Measurements from ENCODE around the gene GCM1.
"Not testable (repeated sequence)": the region's sequence is repeated elsewhere in the genome, so short reads cannot be mapped to it uniquely, and the experiment has no call there.

The GCM1 gene

DNA sequence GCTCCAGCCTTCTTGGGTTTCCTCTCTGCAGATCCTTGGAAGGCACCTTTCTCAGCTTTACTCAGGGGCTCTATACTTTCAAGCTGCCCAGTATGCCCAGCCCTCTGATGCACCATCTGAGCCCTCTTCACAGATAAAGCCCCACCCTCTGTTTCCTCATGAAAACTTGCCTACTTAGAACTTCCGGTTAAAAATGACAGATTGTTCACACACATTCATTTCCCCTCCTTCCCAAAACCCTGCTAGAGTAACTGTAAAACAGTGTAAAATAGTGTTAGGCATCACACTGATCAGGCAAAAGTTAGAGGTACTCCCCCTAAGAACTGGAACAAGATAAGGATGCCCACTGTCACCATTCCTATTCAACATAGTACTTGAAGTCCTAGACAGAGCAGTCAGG lies 14.0 kb upstream of the GCM1 start:
- TF ChIP-seq ZNF274 (IDR thresholded peaks at IDR 0.05; ENCODE audit: low read depth, low read length), result no peak
- no peak overlapping the region for H3K4me3 ChIP-seq (ENCODE audit: low read length)

- no peak for TF ChIP-seq ZNF274 (IDR thresholded peaks at IDR 0.05; ENCODE audit: low read depth, low read length)
- no peak overlapping the region for H3K4me3 ChIP-seq (ENCODE audit: low read length)
These were observed 12.9 kb upstream of the GCM1 start for GRCh38 chr6:53161481-53162009.

DNA sequence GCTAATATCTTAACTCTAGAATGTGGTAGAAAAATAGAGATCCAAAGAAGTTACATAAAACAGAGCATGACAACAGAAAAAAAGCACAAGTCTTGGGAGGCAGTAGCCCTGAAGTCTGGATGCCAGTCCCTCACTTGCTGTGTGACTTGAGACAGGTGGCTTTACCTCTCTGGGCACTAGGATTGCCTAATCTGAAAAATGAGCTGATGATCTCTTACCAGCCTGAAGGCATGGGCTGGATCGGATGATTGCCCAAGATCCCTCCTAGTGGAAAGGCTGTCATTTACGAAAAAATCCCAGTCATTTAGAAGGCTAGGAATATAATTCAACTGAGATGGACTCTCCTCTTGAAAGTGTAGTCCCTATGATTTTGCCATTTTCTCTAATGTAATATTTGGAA lies 10.9 kb upstream of the GCM1 start:
- no peak for TF ChIP-seq ZNF274 (IDR thresholded peaks at IDR 0.05; ENCODE audit: low read depth, low read length)
- no peak overlapping the region for H3K4me3 ChIP-seq (ENCODE audit: low read length)

- not testable (repeated sequence) for H3K4me3 ChIP-seq (ENCODE audit: low read length)
These were observed 9.4 kb upstream of the GCM1 start for GRCh38 chr6:53158076-53158475.

DNA sequence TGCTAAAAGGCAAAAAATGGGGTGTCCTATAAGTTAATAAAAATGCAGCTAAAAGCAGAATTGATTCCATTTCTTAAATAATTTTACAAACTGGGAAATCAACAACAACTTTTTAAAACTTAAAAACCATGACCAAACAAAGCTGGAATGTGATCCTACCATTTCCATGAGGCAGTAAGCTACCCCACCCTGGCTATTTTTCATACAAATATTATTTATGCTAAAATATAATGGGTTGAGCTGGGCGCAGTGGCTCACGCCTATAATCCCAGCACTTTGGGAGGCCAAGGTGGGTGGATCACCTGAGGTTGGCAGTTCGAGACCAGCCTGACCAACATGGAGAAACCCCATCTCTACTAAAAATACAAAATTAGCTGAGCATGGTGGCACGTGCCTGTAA lies 6.6 kb upstream of the GCM1 start:
- H3K4me3 ChIP-seq (ENCODE audit: low read length), result not testable (repeated sequence)

DNA sequence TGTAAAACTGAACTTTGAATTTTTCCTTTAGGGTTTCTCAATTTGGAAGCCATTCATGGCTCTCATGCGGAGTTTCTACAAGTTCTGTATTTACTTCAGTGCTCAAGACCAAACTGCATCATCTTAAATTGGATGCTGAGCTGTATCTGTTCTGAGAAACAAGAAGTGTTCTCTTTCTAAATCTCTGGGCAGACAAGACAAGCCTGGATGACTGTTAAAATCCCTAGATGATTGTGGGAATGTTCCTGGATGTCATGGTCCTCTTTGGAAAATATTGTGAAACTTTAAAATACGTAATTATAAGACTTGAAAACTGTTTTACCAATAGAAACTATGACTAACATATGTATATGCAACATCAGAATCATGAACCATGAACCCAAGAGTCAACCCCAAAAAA lies 6.2 kb upstream of the GCM1 start:
- H3K4me3 ChIP-seq (ENCODE audit: low read length), result no peak overlapping the region
- TF ChIP-seq ZNF274 (IDR thresholded peaks at IDR 0.05; ENCODE audit: low read depth, low read length), result no peak

DNA sequence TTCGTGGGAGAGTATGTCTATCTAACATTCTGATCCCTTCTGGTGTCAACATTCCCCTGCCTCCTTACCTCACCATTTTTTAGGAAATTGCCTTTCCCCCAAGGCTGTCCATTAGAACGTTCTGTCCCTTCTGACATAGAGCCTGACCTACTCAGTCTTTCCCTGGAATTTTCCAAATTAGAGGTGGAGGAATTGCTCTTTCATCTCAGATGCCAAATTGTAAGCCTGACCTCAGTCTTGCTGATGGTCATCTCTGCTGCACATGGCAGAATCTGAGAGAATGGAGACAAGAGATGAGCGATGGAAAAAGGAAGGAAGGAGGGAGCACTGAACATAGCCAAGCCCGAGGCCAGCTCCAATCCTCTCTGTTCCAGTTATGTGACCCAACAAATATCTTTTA lies 5.4 kb upstream of the GCM1 start:
- no peak overlapping the region for H3K4me3 ChIP-seq (ENCODE audit: low read length)
- no peak for TF ChIP-seq ZNF274 (IDR thresholded peaks at IDR 0.05; ENCODE audit: low read depth, low read length)

- H3K4me3 ChIP-seq (ENCODE audit: low read length), result no peak overlapping the region
- no peak for TF ChIP-seq ZNF274 (IDR thresholded peaks at IDR 0.05; ENCODE audit: low read depth, low read length)
These were observed 3.9 kb upstream of the GCM1 start for GRCh38 chr6:53152576-53152975.

DNA sequence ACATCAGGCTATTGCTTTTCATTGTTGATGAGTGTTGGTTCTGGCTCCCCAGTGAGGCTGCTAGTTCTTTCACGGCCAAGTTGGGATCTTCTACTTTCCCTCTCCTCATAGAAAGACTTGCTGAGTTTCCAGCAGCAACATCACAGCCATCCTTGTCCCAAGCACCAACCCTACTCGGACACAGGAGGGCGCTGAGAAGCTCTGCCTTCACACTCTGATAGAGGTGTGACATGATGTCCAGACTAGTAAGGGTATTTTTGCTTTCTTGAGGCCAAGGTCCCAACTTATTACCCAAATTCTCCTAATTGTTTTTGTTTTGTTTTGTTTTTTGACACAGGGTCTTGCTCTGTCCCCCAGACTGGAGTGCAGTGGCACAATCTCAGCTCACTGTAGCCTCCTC lies 3.0 kb upstream of the GCM1 start:
- no peak for TF ChIP-seq ZNF274 (IDR thresholded peaks at IDR 0.05; ENCODE audit: low read depth, low read length)
- H3K4me3 ChIP-seq (ENCODE audit: low read length), result no peak overlapping the region

- H3K4me3 ChIP-seq (ENCODE audit: low read length), result no peak overlapping the region
- TF ChIP-seq ZNF274 (IDR thresholded peaks at IDR 0.05; ENCODE audit: low read depth, low read length), result no peak
These were observed 3.8 kb downstream of the GCM1 start for GRCh38 chr6:53144802-53145201.

DNA sequence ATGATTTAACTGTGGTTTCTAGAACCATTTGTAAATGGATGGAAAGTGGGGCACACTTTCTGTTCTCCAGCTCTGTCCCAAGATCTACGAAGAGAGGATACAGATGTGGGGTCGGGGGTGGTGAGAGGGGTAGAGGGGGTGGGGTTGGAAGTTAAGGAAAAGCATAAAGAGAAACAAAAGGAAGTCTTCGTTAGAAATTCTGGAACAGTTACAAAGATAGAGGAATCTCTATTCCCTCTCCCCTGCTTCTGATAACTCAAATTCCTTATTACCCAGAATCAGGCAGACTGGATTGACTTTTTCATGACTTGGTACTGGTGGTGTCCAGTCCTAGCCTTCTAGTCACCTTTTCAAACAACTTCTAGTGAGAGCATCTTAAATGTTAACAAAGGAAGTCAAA lies 4.9 kb downstream of the GCM1 start:
- H3K4me3 ChIP-seq (ENCODE audit: low read length), result no peak overlapping the region
- no peak for TF ChIP-seq ZNF274 (IDR thresholded peaks at IDR 0.05; ENCODE audit: low read depth, low read length)

DNA sequence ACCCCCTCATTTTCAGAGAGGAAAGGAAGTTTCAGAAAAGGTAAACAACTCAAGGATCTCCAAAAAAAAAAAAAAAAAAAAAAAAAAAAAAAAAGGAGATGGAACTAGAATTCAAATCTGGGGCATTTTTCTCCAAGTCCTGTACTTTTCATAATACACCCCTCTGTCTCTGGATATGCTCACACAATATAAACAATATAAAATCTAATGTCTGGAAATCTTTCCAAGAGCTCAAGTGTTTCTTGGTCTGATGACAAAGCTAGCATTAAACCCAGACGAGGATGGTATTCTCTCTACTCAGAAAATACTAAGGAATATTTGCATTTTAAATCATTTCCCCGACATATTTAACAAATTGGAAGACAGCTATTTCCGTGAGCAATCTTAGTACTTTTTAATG lies 5.8 kb downstream of the GCM1 start:
- no peak overlapping the region for H3K4me3 ChIP-seq (ENCODE audit: low read length)
- no peak for TF ChIP-seq ZNF274 (IDR thresholded peaks at IDR 0.05; ENCODE audit: low read depth, low read length)

DNA sequence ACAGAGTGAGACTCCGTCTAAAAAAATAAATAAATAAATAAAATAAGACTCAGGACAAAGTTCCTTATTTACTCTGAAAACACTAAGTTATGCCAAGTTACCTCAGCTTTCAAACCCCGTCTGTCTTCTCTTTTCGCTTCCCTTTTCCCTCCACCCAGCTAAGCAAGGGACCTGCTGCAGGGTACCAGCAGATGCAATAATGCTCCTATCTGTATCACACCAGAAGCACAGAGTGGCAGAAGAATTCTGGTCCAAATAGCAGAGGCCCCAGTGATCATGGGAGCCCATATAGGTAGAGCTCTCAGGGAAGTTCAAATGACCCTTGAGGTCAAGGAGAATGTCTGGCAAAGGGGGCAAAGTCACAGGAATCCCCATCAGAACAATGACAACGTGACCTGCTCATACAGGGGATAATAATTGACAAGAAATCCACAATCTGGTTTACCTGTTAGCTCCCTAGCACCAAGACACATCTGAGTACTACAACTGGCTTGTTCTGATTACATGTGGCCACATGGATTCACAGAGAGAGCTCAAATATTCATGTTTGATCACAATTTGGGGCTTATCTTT lies 8.7 kb downstream of the GCM1 start:
- TF ChIP-seq ZNF274 (IDR thresholded peaks at IDR 0.05; ENCODE audit: low read depth, low read length), result no peak
- no peak overlapping the region for H3K4me3 ChIP-seq (ENCODE audit: low read length)

- no peak overlapping the region for H3K4me3 ChIP-seq (ENCODE audit: low read length)
- TF ChIP-seq ZNF274 (IDR thresholded peaks at IDR 0.05; ENCODE audit: low read depth, low read length), result no peak
These were observed 12.5 kb downstream of the GCM1 start for GRCh38 chr6:53136000-53136609.

DNA sequence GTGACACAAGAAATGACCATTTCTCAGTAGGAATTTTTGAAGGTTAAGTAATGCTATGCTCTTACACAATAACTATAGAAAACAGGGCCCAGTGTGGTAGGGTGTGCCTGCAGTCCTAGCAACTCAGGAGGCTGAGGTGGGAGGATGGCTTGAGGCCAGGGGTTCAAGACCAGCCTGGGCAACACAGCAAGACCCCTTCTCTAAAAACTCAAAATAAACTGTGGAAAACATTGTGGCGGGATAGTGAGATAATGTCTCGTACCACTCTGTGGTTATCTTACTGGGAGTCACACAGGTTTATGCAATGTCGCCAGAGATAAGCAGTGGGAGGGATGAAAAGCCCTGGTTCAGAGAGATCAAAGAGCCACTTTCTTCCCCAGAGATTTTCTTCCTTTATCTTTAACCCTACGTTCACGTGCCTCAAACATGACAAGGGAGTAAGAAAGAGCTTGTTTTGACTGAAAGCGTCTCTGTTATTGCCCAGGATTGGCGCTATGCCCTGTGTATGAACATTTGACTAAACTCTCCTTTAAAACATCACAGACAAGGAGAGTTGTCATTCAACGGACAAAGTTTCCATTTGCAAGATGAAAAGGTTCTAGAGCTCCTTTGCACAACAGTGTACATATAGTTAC lies 13.9 kb downstream of the GCM1 start:
- no peak for TF ChIP-seq ZNF274 (IDR thresholded peaks at IDR 0.05; ENCODE audit: low read depth, low read length)
- no peak overlapping the region for H3K4me3 ChIP-seq (ENCODE audit: low read length)

DNA sequence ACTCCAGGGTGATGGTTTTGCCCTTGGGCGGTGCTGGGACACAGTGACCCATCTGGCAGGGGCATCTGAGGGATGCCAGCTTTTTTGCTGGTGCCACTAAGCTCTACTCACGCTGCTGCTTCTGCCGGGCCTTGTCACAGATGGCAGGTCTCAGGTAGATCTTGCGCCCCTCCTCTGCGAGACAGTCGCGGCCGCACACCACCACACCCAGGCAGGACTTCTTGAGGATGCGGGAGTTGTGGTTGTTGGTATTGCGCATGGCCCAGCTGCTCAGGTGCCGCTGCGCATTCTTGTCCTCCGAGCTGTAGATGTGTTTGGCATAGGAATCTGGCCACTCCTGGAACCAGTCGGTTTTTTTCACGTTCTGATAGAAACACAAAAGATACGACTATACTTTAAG lies 14.7 kb downstream of the GCM1 start:
- TF ChIP-seq ZNF274 (IDR thresholded peaks at IDR 0.05; ENCODE audit: low read depth, low read length), result no peak
- H3K4me3 ChIP-seq (ENCODE audit: low read length), result no peak overlapping the region

All from GM08714 (cell line).